Gastroesophageal sphincter (tissue), 4 donors: ENCODE results near the gene SMTN. TPM values are rescaled to one million over a fixed set of nuclear protein-coding genes. Genes with fewer than 3 reads are reported as not detected.

Source experiments
- ATAC-seq: fragments of 150-250 bp; one replicate; pipeline ENCODE4 v1.9.1; 2016; ENCODE audit warnings: mild to moderate bottlenecking, moderate library complexity
- H3K27ac ChIP-seq, 4 donors: fragments of 200-600 bp; sonication (generic) in 3 of 4; 1 replicate in 3 of 4; 2 replicates in 1 of 4; pipeline ENCODE4 v1.5.1; 2016 to 2019
- H3K27me3 ChIP-seq: fragments of 200-600 bp; sonication (generic); one replicate; pipeline ENCODE4 v1.5.1; 2019
- H3K36me3 ChIP-seq, 2 donors: fragments of 200-600 bp; sonication (generic); one replicate each; pipeline ENCODE4 v1.5.1; 2019; ENCODE audit warnings: control low read depth in 1 of 2
- H3K4me1 ChIP-seq, 3 donors: fragments of 200-600 bp; sonication (generic); 1 replicate in 2 of 3; 2 replicates in 1 of 3; pipeline ENCODE4 v1.5.1; 2016 to 2019; ENCODE audit warnings: control low read depth in 2 of 3
- H3K4me3 ChIP-seq, 2 donors: fragments of 200-600 bp; sonication (generic); one replicate each; pipeline ENCODE4 v1.5.1; 2019; ENCODE audit warnings: mild to moderate bottlenecking in 1 of 2, moderate library complexity in 1 of 2
- H3K9me3 ChIP-seq, 3 donors: fragments of 200-600 bp; sonication (generic); one replicate each; pipeline ENCODE4 v1.5.1; 2017 to 2019; ENCODE audit warnings: control low read depth in 2 of 3
- EP300 ChIP-seq: sonication (generic); formaldehyde crosslinking; IDR thresholded peaks from one replicate; pipeline ENCODE4 v1.6.1; 2017; ENCODE audit warnings: antibody characterized with exemption, mild to moderate bottlenecking
- POLR2A ChIP-seq, 2 donors: fragments of 450-650 bp; IDR thresholded peaks; one replicate each; pipeline ENCODE4 v1.6.1; 2017; ENCODE audit warnings: antibody characterized with exemption in 2 of 2, mild to moderate bottlenecking in 2 of 2, moderate library complexity in 1 of 2
- POLR2AphosphoS5 ChIP-seq: sonication (generic); formaldehyde crosslinking; IDR thresholded peaks from one replicate; pipeline ENCODE4 v1.6.1; 2017; ENCODE audit warnings: antibody characterized with exemption
- WGBS, 2 donors: methylation state at CpG; one replicate each; pipeline ENCODE4 v1.1.5; 2018; ENCODE audit warnings: low coverage in 1 of 2; 5-methylcytosine and 5-hydroxymethylcytosine counted together
- total RNA-seq, 4 donors: library from RNA; depleted of rRNA; stranded (reverse); fragments of >200 nt; gene quantifications; one replicate each; pipeline ENCODE4 v1.1.0, GENCODE V29; 2016
- TF ChIP-seq, protein P1 (sequence below), 4 experiments: fragments of 200-600 bp in 2 of 4; fragments of 450-650 bp in 2 of 4; sonication (generic) in 1 of 4; IDR thresholded peaks; one replicate each; pipeline ENCODE4 v1.5.1; 2017 to 2019; ENCODE audit warnings: antibody characterized with exemption in 4 of 4, mild to moderate bottlenecking in 2 of 4, moderate library complexity in 2 of 4

Gene SMTN
- total RNA-seq, 4 donors from 2014 or later = 900 to 1,687 (median 1,274) TPM

DNA sequence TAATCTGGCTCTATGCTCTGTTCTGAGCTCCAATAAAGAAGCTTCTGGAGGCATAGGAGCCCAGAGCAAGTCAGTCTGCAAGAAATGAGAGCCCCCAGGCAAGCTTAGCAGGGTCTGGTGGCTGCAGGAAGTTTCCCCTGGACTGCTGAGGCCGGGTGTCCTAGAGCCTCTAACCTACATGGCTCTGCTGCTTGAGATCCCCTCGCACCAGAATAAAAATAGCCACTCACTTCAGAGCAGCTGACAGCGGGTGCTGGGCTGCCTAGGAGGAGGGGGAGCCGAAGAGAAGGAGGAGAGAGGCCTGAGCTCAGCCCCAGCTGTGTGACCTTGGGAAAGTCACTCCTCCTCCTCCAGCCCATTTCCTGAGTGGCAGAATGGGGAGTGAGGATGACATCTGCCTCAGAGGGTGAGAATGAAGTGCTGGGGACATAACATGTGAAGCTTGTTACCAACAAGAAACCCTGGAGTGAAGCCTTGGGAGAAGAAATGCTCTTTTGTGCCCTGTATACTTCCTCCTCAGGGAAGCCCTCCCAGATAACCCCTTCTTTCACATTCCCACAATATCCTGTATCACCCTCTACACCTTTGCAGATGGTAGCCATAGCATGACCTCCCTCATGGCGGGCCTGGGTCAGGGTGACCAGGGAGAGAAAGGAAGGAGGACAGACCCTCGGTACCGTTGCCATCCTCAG, 38.1 kb downstream of the SMTN start:
- Histone ChIP-seq H3K9me3 (no peaks in the 10 kb centered on the region), H3K27ac (no peak overlapping the region), H3K27me3 (no peaks in the 10 kb centered on the region), H3K4me1 (peaks cover 0 to 20% (median 13%) of the 10 kb centered on the region in 3 donors), H3K4me3 (no peak overlapping the region), H3K36me3 (no peaks in the 10 kb centered on the region)
- no peak for ATAC-seq
- no peak for TF ChIP-seq POLR2A (IDR thresholded peaks at IDR 0.05)
- TF ChIP-seq, protein P1, sequence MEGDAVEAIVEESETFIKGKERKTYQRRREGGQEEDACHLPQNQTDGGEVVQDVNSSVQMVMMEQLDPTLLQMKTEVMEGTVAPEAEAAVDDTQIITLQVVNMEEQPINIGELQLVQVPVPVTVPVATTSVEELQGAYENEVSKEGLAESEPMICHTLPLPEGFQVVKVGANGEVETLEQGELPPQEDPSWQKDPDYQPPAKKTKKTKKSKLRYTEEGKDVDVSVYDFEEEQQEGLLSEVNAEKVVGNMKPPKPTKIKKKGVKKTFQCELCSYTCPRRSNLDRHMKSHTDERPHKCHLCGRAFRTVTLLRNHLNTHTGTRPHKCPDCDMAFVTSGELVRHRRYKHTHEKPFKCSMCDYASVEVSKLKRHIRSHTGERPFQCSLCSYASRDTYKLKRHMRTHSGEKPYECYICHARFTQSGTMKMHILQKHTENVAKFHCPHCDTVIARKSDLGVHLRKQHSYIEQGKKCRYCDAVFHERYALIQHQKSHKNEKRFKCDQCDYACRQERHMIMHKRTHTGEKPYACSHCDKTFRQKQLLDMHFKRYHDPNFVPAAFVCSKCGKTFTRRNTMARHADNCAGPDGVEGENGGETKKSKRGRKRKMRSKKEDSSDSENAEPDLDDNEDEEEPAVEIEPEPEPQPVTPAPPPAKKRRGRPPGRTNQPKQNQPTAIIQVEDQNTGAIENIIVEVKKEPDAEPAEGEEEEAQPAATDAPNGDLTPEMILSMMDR (IDR thresholded peaks at IDR 0.05) = no peak
- TF ChIP-seq POLR2AphosphoS5 = no peak
- no peak for TF ChIP-seq EP300
- 73 to 80% methylated on average over 3 to 4 of the region's 7 CpGs for WGBS, 2 donors

DNA sequence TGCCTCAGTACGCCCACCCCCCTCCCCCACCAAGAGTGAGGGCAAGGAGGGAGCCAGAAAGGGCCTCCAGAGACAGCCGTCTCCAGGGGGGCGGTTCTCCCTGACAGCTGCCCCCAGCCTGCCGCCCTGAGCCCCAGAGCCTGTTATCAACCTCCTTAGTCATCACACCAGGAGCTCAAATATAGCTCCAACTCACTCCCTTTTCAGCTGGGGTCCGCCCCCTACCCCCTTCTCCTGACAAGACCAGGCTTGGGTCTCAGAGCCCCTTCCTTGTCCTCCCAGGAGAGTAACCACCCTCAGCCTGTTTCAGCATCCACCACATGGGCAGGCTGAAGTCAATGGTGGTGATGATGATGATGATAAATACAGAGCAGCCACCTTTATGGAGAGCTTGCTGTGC, 39.1 kb downstream of the SMTN start:
- ATAC-seq = no peak
- Histone ChIP-seq H3K36me3 (no peaks in the 10 kb centered on the region), H3K4me3 (no peak overlapping the region), H3K27ac (no peak overlapping the region), H3K9me3 (no peaks in the 10 kb centered on the region), H3K27me3 (no peaks in the 10 kb centered on the region), H3K4me1 (peaks cover 0 to 20% (median 13%) of the 10 kb centered on the region in 3 donors)
- WGBS, 2 donors = 83% methylated on average over 1 of the region's 5 CpGs; no CpG with 5 or more reads in 1 of the 2 donors
- TF ChIP-seq EP300 (no peak), POLR2AphosphoS5 (no peak), POLR2A (IDR thresholded peaks at IDR 0.05) (no peak)
- TF ChIP-seq, protein P1 (IDR thresholded peaks at IDR 0.05) = no peak

DNA sequence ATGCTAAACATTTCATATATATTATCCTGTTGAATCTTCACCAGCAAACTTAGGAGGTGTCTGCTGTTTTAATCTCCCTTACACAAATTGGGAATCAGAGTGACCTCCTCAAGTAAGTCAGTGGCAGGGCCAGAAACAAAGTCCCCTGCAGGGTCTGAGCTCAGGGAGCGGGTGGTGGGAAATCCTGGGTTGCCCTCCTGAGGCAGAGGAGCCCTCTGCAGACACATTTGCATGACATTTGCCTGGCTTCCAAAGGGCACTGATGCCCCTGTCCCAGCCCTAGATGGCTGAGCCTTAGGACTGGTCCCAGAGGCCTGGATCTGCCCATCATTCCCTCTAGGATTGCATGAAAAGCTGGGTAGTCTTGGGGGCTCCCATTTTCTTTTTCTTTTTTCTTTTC, 39.5 kb downstream of the SMTN start:
- no peak for TF ChIP-seq POLR2AphosphoS5
- TF ChIP-seq, protein P1 (IDR thresholded peaks at IDR 0.05) = no peak
- TF ChIP-seq EP300 = no peak
- no peak for TF ChIP-seq POLR2A (IDR thresholded peaks at IDR 0.05)
- Histone ChIP-seq H3K36me3 (no peaks in the 10 kb centered on the region), H3K9me3 (no peaks in the 10 kb centered on the region), H3K4me1 (peaks cover 0 to 20% (median 13%) of the 10 kb centered on the region in 3 donors), H3K27me3 (no peaks in the 10 kb centered on the region), H3K27ac (no peak overlapping the region), H3K4me3 (no peak overlapping the region)
- WGBS, 2 donors = 100% methylated on average over 1 of the region's 1 CpG
- ATAC-seq = no peak

DNA sequence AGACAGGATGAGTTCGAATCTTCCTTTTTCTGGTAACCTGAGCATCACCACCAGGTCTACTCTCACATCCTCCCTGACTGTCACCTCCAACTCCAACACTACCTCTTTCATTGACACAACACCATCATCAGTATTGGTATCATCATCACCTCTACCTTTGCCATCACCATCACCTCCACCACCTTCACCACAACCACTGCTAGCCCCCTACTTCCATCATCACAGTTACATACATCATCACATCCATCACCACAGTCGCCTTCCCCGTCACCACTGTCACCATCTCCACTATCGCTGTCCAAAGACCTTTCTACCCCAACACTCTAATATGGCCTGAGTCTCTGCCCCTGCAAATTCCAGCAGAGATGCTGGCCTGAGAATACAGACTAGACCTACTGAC, 40.3 kb downstream of the SMTN start:
- no peak overlapping the region for H3K27ac ChIP-seq
- 98 to 100% methylated on average over 1 to 4 of the region's 4 CpGs for WGBS, 2 donors
- ATAC-seq = no peak
- TF ChIP-seq POLR2AphosphoS5 = no peak
- TF ChIP-seq, protein P1 (IDR thresholded peaks at IDR 0.05) = no peak
- no peak for TF ChIP-seq EP300
- TF ChIP-seq POLR2A (IDR thresholded peaks at IDR 0.05) = no peak
- no peaks in the 10 kb centered on the region for H3K9me3 ChIP-seq
- no peaks in the 10 kb centered on the region for H3K27me3 ChIP-seq
- H3K4me1 ChIP-seq = peaks cover 0 to 20% (median 13%) of the 10 kb centered on the region in 3 donors
- H3K36me3 ChIP-seq = no peaks in the 10 kb centered on the region
- H3K4me3 ChIP-seq = no peak overlapping the region

DNA sequence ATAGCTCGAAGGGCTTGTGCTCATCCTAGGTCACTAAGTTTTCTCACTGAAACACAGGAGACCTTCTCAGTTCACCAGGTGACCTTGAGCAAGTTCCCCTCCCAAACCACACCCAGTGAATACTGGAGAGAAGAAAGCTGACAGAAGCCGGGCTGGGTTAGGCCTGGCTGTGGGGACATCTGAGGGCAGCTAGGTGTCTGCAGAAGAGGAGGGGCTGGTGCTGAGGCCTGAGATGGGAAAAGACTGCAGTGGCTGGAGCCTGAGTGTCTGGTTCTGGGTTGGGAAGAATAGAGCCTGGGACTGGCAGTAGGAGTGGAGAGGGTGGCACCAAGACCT, 41.0 kb downstream of the SMTN start:
- peaks cover 0 to 20% (median 13%) of the 10 kb centered on the region in 3 donors for H3K4me1 ChIP-seq
- 40% methylated on average over 1 of the region's 2 CpGs; no CpG with 5 or more reads in 1 of the 2 donors for WGBS, 2 donors
- H3K36me3 ChIP-seq = no peaks in the 10 kb centered on the region
- peak overlapping the region in 3 of 4 donors; percentile 51 to 67 (median 54) for H3K27ac ChIP-seq
- peak; percentile 4 for ATAC-seq
- H3K27me3 ChIP-seq = no peaks in the 10 kb centered on the region
- TF ChIP-seq, protein P1 (IDR thresholded peaks at IDR 0.05) = no peak
- TF ChIP-seq POLR2A (IDR thresholded peaks at IDR 0.05) = no peak
- no peak for TF ChIP-seq EP300
- no peak for TF ChIP-seq POLR2AphosphoS5
- H3K9me3 ChIP-seq = no peaks in the 10 kb centered on the region
- peak overlapping the region in 1 of 2 donors; percentile 48 for H3K4me3 ChIP-seq
